Bone marrow (tissue), 2 donors: ENCODE data around the gene ATP1B2.
A peak's percentile ranks its signal among the peaks of the same experiment; 100 is the strongest.
"Not testable (repeated sequence)": the region's sequence is repeated elsewhere in the genome, so short reads cannot be mapped to it uniquely, and the experiment has no call there.

Experiments used
- DNase-seq, 2 donors: peaks; one replicate each; lab custom pipeline; 2025; lab: John Stamatoyannopoulos, UW

The ATP1B2 gene

GRCh38 chr17:7650509-7651096 lies at the start of gene ATP1B2:
TSS of gene ATP1B2 (plus strand) at chr17:7650926. CDS start at chr17:7651519, 593 bp downstream.
- DNase-seq, result peak; percentile 13 to 26

GRCh38 chr17:7606280-7606679 lies 44.4 kb upstream of the ATP1B2 start:
- DNase-seq, result no peak

- no peak for DNase-seq
Observed at GRCh38 chr17:7610641-7611040, 40.1 kb upstream of the ATP1B2 start.

GRCh38 chr17:7611635-7612293 lies 39.0 kb upstream of the ATP1B2 start:
- no peak for DNase-seq

- no peak for DNase-seq
Observed at GRCh38 chr17:7612294-7612640, 38.5 kb upstream of the ATP1B2 start.

GRCh38 chr17:7613769-7614424 lies 36.8 kb upstream of the ATP1B2 start:
- DNase-seq, result no peak

- peak; percentile 98 to 100 for DNase-seq
Observed at GRCh38 chr17:7614425-7615264, 36.1 kb upstream of the ATP1B2 start, which contains the start of gene FXR2. TSS of gene FXR2 (minus strand) at chr17:7614897. CDS start at chr17:7614532, 365 bp downstream.

- DNase-seq, result no peak
Observed at GRCh38 chr17:7615265-7615747, 35.4 kb upstream of the ATP1B2 start.

- no peak for DNase-seq
Observed at GRCh38 chr17:7618608-7619007, 32.1 kb upstream of the ATP1B2 start.

- no peak for DNase-seq
Observed at GRCh38 chr17:7620835-7621234, 29.9 kb upstream of the ATP1B2 start.

GRCh38 chr17:7623661-7624060 lies 27.1 kb upstream of the ATP1B2 start:
- no peak for DNase-seq

- DNase-seq, result not testable (repeated sequence)
Observed at GRCh38 chr17:7625749-7626148, 25.0 kb upstream of the ATP1B2 start.

GRCh38 chr17:7626307-7626706 lies 24.4 kb upstream of the ATP1B2 start:
- no peak for DNase-seq

GRCh38 chr17:7626956-7627249 lies 23.8 kb upstream of the ATP1B2 start:
- no peak for DNase-seq

- peak; percentile 56 to 82 for DNase-seq
Observed at GRCh38 chr17:7627250-7628121, 23.2 kb upstream of the ATP1B2 start, which contains the start of gene SAT2. TSS of gene SAT2 (minus strand) at chr17:7627821. CDS start at chr17:7627635, 186 bp downstream.

- no peak for DNase-seq
Observed at GRCh38 chr17:7629939-7630571, 20.7 kb upstream of the ATP1B2 start, which contains the start of gene SHBG. TSS of gene SHBG (plus strand) at chr17:7630135. CDS start at chr17:7630173, 38 bp downstream.

- DNase-seq, result no peak
Observed at GRCh38 chr17:7631398-7632380, 19.0 kb upstream of the ATP1B2 start.

- peak in 1 of 2 donors; percentile 56 for DNase-seq
Observed at GRCh38 chr17:7632492-7632894, 18.2 kb upstream of the ATP1B2 start.

GRCh38 chr17:7633093-7633492 lies 17.6 kb upstream of the ATP1B2 start:
- DNase-seq, result no peak
